Endothelial cell of umbilical vein (primary cell): ENCODE results near the gene ASCL5. TPM values are rescaled to one million over a fixed set of nuclear protein-coding genes. Genes with fewer than 3 reads are reported as not detected.

ENCODE experiments used
- BruUV-seq: library from RNA; stranded (reverse); fragments of 400-500 nt; replicated peaks from 2 replicates; lab custom pipeline; 2021; lab: Mats Ljungman, UMichigan
- CTCF ChIA-PET: fragments of 300-600, 350-600 bp; sonication (Branson Sonifier 250); formaldehyde crosslinking; loops from one replicate; lab custom pipeline; 2021; ENCODE audit warnings: antibody characterized with exemption, inconsistent platforms; lab: Charles Lee
- POLR2A ChIA-PET: fragments of 300-600, 350-600 bp; sonication (Branson Sonifier 250); formaldehyde crosslinking; loops from one replicate; lab custom pipeline; 2021; ENCODE audit warnings: antibody characterized with exemption, inconsistent platforms; lab: Charles Lee
- DNase-seq: peaks from one replicate; pipeline ENCODE4 v3.0.0-alpha.2; 2011; ENCODE audit warnings: low read depth, low spot score
- FAIRE-seq: peaks from 2 replicates; lab custom pipeline; 2011; peaks lifted over from hg19 to GRCh38; lab: Jason Lieb, UNC
- H2AFZ ChIP-seq: 2 replicates; pipeline ENCODE4 v1.6.0; 2012; ENCODE audit warnings: low read depth, low read length, control low read depth, inconsistent platforms
- H3K27ac ChIP-seq: 2 replicates; pipeline ENCODE4 v1.5.1; 2011; ENCODE audit warnings: low read depth, mild to moderate bottlenecking, control low read depth, low read length, moderate library complexity; ENCODE audit not compliant: insufficient read depth
- H3K27me3 ChIP-seq, 2 experiments: 2 replicates each; pipeline versions ENCODE4 v1.6.0 to v1.6.1; 2011; ENCODE audit warnings: low read length in 2 of 2, mixed read lengths in 1 of 2; ENCODE audit not compliant: control insufficient read depth in 2 of 2, insufficient read depth in 2 of 2
- H3K36me3 ChIP-seq, 2 experiments: 2 replicates in 1 of 2; 3 replicates in 1 of 2; pipeline ENCODE4 v1.5.1; 2011; ENCODE audit warnings: low read length in 2 of 2, mild to moderate bottlenecking in 1 of 2, moderate library complexity in 1 of 2; ENCODE audit not compliant: control insufficient read depth in 2 of 2, insufficient read depth in 2 of 2; ENCODE audit errors: extremely low read depth in 1 of 2
- H3K4me1 ChIP-seq: 3 replicates; pipeline ENCODE4 v1.5.1; 2011; ENCODE audit warnings: mild to moderate bottlenecking, low read length; ENCODE audit not compliant: control insufficient read depth, insufficient read depth; ENCODE audit errors: extremely low read depth
- H3K4me2 ChIP-seq: 2 replicates; pipeline ENCODE4 v1.6.1; 2011; ENCODE audit warnings: low read length, control low read depth, mixed read lengths; ENCODE audit not compliant: insufficient read depth
- H3K4me3 ChIP-seq, 3 experiments: fragments of 200-600 bp in 1 of 3; sonication (generic), shearing (Covaris generic) in 1 of 3; replicated peaks in 1 of 3; 2 replicates each; pipeline ENCODE4 v1.5.1; 2011 to 2016; ENCODE audit warnings: control low read depth in 3 of 3, low read length in 3 of 3, mild to moderate bottlenecking in 2 of 3, inconsistent platforms in 1 of 3, low read depth in 1 of 3, moderate library complexity in 1 of 3; ENCODE audit not compliant: insufficient read depth in 1 of 3
- H3K79me2 ChIP-seq: 2 replicates; pipeline ENCODE4 v1.6.0; 2012; ENCODE audit warnings: low read length, inconsistent platforms; ENCODE audit not compliant: control insufficient read depth, insufficient read depth
- H3K9ac ChIP-seq: replicated peaks from 2 replicates; pipeline ENCODE3; 2011; ENCODE audit warnings: low read length, control low read depth; ENCODE audit not compliant: insufficient read depth; ENCODE audit errors: extremely low read depth
- H3K9me1 ChIP-seq: replicated peaks from 3 replicates; pipeline ENCODE4 v1.6.0; 2011; ENCODE audit warnings: mild to moderate bottlenecking, low read length; ENCODE audit not compliant: control insufficient read depth, insufficient read depth; ENCODE audit errors: extremely low read depth
- H3K9me3 ChIP-seq: replicated peaks from 2 replicates; pipeline ENCODE4 v1.5.1; 2012; ENCODE audit warnings: low read length, inconsistent platforms; ENCODE audit not compliant: control insufficient read depth, insufficient read depth
- H4K20me1 ChIP-seq: replicated peaks from 2 replicates; pipeline ENCODE3; 2011; ENCODE audit warnings: mild to moderate bottlenecking, low read length; ENCODE audit not compliant: control insufficient read depth, insufficient read depth; ENCODE audit errors: extremely low read depth
- CTCF ChIP-seq, 2 donors: IDR thresholded peaks; 1 replicate in 1 of 2; 2 replicates in 1 of 2; pipeline ENCODE4 v1.5.1; 2011; ENCODE audit warnings: low read length in 2 of 2, mild to moderate bottlenecking in 2 of 2, moderate library complexity in 2 of 2, control low read depth in 1 of 2, inconsistent platforms in 1 of 2, low read depth in 1 of 2; ENCODE audit not compliant: insufficient read depth in 1 of 2; ENCODE audit errors: extremely low read depth in 1 of 2
- EZH2 ChIP-seq: IDR thresholded peaks from 2 replicates; pipeline ENCODE4 v1.6.1; 2012; ENCODE audit warnings: borderline replicate concordance, low read depth, mild to moderate bottlenecking, moderate library complexity, low read length, inconsistent platforms; ENCODE audit not compliant: severe bottlenecking
- FOS ChIP-seq: IDR thresholded peaks from 2 replicates; pipeline ENCODE4 v1.6.1; 2011; ENCODE audit warnings: mild to moderate bottlenecking, low read length, moderate library complexity, borderline replicate concordance; ENCODE audit not compliant: insufficient read depth
- GATA2 ChIP-seq: IDR thresholded peaks from 2 replicates; pipeline ENCODE4 v1.7.0; 2011; ENCODE audit warnings: low read depth, mild to moderate bottlenecking, moderate library complexity, mixed read lengths, low read length; ENCODE audit not compliant: insufficient read length, insufficient read depth
- JUN ChIP-seq: IDR thresholded peaks from 2 replicates; pipeline ENCODE4 v1.6.1; 2011; ENCODE audit warnings: borderline replicate concordance, low read depth; ENCODE audit not compliant: insufficient read length, insufficient read depth
- MAX ChIP-seq: IDR thresholded peaks from 2 replicates; pipeline ENCODE4 v1.6.1; 2011; ENCODE audit not compliant: insufficient read depth, insufficient read length
- MYC ChIP-seq: IDR thresholded peaks from one replicate; pipeline ENCODE4 v1.6.1; 2011; ENCODE audit warnings: mild to moderate bottlenecking, low read depth, low read length
- POLR2A ChIP-seq: IDR thresholded peaks from 2 replicates; pipeline ENCODE4 v1.6.1; 2012; ENCODE audit warnings: low read depth, mild to moderate bottlenecking, control low read depth, low read length
- POLR2AphosphoS5 ChIP-seq: IDR thresholded peaks from 2 replicates; pipeline ENCODE4 v1.6.1; 2012; ENCODE audit warnings: low read depth, mild to moderate bottlenecking, control low read depth, low read length, moderate library complexity; ENCODE audit not compliant: insufficient read depth
- dilution Hi-C: fragments of 300-500 bp; cut with MboI; formaldehyde crosslinking; loops from one replicate; pipeline ENCODE4 v1.15.0; 2019; ENCODE audit warnings: low sequenced_read_pairs; ENCODE audit not compliant: extremely low pct_ligation_motif_present
- intact Hi-C: fragments of 100-400 bp; cut with micrococcal nuclease; formaldehyde crosslinking; loops from one replicate; pipeline ENCODE4 v1.10.0; 2022
- polyA plus RNA-seq, 4 experiments: library from polyadenylated mRNA; depleted of rRNA in 3 of 4; stranded (reverse) in 3 of 4; unstranded in 1 of 4; fragments of >200 nt; gene quantifications; 2 replicates each; pipeline versions ENCODE4 v1.2.1 to v1.2.3, GENCODE V29; 2011 to 2012; ENCODE audit warnings: missing spikeins in 1 of 4
- total RNA-seq: library from RNA; stranded (reverse); gene quantifications from 2 replicates; pipeline ENCODE4 v1.2.3, GENCODE V29; 2021

Gene ASCL5
- total and polyA plus RNA-seq, 2 donors (not counting 3 experiments of a cell fraction or from before 2014, with no cell fraction given), result not detected

GRCh38 chr1:201128962-201129361, 2.0 kb upstream of the ASCL5 start:
- Histone ChIP-seq H2AFZ (no peak overlapping the region), H3K36me3 (no peaks in the 10 kb centered on the region), H3K4me1 (no peaks in the 10 kb centered on the region), H3K4me3 (no peak overlapping the region), H3K9ac (no peak overlapping the region), H3K9me1 (no peaks in the 10 kb centered on the region), H3K79me2 (no peaks in the 10 kb centered on the region), H3K4me2 (no peak overlapping the region), H3K9me3 (no peaks in the 10 kb centered on the region), H3K27me3 (peaks cover 8 to 11% of the 10 kb centered on the region in 2 experiments), H4K20me1 (no peaks in the 10 kb centered on the region), H3K27ac (no peak overlapping the region)
- dilution Hi-C loops, result no loop called here
- DNase-seq, result no peak
- intact Hi-C loops, result no loop called here
- TF ChIP-seq POLR2AphosphoS5 (no peak), POLR2A (no peak), MAX (no peak), FOS (no peak), CTCF (IDR thresholded peaks at IDR 0.05; ENCODE audit: extremely low read depth in 1 of 2, insufficient read depth in 1 of 2, low read depth in 1 of 2, low read length in 2 of 2) (no peak), EZH2 (no peak), MYC (no peak), GATA2 (no peak), JUN (no peak)
- no TSS peak for BruUV-seq
- ChIA-PET CTCF (interaction anchor here (1.2 kb wide), 1 partner anchor 10 kb away, joined by 9 read pairs; no protein-coding TSS in a partner anchor), POLR2A (no interaction called here)
- FAIRE-seq, result no peak
